Ramos (cell line): ENCODE data around the gene ICA1.
"Not testable (repeated sequence)": the region's sequence is repeated elsewhere in the genome, so short reads cannot be mapped to it uniquely, and the experiment has no call there.

ENCODE experiments used
- in situ Hi-C: fragments of 300-500 bp; cut with MboI; formaldehyde crosslinking; loops from one replicate; pipeline ENCODE4 v1.14.3; 2022; ENCODE audit warnings: low sequenced_read_pairs; ENCODE audit not compliant: unreplicated experiment

The ICA1 gene

DNA sequence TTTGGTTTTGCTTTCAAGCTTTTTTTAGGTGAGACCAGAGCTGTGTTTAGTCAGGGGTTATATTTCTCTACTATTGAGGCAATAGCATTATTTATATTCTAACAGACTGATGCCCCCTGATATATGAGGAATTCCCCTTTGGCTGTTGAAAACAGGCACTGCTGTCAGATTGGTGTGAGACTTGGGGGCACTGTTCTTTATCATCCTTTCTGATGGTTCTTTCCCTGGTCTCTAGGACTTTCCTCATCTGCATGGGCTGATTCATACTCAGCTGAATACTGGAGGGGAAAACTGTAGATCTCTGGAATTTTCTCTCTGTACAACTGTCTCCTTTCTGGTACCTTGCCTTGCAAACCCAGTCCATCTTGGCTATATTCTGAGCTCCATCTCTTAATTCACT, 10.0 kb upstream of the ICA1 start:
- in situ Hi-C loops, result no loop called here

GRCh38 chr7:8263048-8263447, 1.1 kb upstream of the ICA1 start:
- in situ Hi-C loops, result no loop called here

DNA sequence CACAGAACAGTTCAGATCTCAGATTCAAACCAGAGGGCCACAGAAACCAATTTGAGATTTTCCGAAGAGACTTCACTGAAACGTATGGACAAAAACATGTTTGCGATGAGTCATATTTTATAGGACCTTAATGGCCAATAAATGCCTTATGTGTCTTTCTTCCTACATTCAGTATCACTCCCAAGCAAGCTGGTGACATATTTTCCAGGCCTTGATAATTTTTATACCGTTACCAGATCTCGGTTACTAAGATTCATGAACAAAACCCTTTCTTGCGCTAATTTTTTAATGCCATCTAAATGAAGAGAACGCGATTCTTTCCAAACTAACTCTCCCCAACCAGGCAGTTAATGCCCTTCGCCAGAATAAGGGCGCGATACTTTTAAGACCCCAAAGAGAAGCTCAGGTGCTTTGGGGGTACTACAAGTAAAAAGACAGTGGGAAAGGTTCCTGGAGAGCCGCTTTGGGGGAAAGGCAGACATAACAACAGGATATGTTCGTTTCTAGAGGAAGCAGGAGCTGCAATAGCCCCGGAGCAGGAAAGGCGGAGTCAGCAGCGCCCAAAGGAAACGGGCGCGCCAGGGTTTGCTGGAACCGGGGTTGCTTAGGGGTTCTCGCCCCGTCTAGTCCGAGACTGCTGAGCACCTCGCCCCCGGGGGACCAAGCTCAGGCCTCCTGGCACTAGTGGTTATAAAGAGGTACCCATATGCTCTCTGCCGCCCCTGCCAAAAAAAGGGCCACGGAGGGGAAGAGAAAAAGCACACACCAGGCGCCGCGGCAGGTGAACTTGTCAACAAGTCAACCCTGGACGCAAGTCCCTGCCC, 884 bp downstream of the ICA1 start:
- in situ Hi-C loops, result no loop called here

GRCh38 chr7:8259586-8260222, 2.3 kb downstream of the ICA1 start:
- in situ Hi-C loops, result no loop called here

DNA sequence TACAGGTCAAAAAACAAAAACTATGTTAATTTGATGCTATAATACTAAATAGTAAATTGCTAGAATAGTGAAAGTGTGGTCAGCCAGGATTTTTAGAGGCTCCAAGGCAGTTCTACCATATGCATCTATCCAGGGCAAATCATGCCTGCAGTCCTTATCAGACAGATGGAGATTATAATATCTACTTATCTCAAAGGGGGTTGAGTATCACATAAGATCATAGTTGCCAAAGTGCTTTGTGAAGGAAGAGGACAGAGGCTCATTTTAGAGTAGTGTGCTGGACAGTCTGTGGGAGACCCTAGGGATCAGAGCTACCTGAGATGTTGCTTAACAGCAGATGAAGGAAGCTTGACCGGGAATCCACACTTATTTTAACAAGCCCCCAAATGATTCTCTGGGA, 3.2 kb downstream of the ICA1 start:
- in situ Hi-C loops, result no loop called here

- in situ Hi-C loops, result no loop called here
Measured at GRCh38 chr7:8258166-8258565, 3.8 kb downstream of the ICA1 start.

GRCh38 chr7:8255680-8256655, 6.0 kb downstream of the ICA1 start:
- in situ Hi-C loops, result no loop called here

- in situ Hi-C loops, result no loop called here
Measured at GRCh38 chr7:8254667-8255066, 7.3 kb downstream of the ICA1 start.

- in situ Hi-C loops, result no loop called here
Measured at GRCh38 chr7:8254215-8254614, 7.8 kb downstream of the ICA1 start.

DNA sequence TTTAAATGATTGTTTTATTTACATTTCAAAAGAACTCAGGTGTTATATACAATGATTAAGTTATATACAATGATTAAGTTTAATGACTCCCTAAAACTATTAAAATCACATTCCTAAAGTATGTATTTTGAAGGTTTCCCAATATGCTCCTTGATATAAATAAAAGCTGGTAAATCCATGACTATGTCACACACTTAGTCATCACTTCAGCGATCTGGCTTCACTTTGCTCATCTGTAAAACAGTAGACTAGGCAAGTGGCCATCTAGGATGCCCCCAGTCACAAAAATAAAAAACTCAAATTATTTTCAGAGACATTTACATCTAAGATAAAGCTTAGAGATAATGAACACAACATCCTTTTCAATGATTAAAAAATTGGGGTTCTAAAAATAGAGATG, 10.8 kb downstream of the ICA1 start:
- in situ Hi-C loops, result no loop called here

DNA sequence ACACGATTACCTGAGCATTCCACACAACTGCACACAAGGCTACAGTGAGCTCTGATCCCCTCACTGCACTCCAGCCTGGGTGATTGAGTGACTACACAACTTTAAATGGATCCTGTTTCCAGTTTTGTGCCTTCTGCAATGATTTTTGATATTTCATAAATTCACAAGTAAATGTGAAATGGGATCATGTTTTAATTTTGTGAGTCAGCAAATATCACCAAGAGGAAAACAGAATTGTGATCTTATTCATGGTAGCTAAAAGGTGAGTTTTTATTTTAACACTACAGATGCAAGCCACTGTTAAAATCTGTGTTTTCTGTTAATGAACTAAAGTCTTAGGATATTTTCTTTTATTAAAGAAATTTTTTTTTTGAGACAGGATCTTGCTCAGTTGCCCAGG, 11.4 kb downstream of the ICA1 start:
- in situ Hi-C loops, result no loop called here

DNA sequence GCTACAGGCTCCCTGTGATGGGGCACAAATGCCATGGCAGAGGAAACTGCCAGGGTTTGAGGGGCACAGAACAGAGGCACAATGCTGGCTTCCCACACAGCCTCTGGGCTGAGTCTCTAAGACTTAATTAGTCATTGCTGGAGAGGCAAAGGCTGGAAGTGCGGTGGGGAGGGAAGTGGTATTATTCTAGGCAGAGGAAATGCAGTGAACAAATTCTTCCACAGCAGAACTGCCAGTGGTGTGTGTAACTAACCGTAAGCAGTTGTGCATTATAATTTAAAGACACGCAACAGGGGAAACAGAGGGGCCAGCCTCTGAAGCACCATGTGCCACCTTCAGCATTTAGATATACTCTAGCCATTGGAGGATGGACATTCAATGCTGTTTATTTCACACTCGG, 12.8 kb downstream of the ICA1 start:
- in situ Hi-C loops, result no loop called here

DNA sequence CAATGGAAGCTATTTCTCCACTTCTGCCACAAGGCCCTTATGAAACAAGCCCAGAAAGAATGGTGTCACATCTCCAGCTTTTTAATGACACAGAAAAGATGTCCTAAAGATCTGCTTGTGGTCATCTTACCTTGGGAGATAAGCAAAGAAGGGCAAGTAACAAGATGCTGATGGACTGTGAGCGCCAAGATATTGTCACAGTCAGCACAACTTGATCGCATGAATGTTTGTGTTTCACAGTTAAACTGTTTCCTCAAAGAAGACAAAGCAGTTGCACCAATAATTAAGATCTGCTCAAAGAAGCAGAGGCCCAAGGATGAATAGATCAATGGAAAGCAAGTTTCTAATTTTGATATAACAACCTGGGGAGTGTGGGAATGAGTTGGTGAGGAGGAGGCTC, 15.9 kb downstream of the ICA1 start:
- in situ Hi-C loops, result no loop called here

GRCh38 chr7:8245032-8245431, 16.9 kb downstream of the ICA1 start:
- in situ Hi-C loops, result not testable (repeated sequence)

- in situ Hi-C loops, result not testable (repeated sequence)
Measured at GRCh38 chr7:8243059-8243458, 18.9 kb downstream of the ICA1 start.

DNA sequence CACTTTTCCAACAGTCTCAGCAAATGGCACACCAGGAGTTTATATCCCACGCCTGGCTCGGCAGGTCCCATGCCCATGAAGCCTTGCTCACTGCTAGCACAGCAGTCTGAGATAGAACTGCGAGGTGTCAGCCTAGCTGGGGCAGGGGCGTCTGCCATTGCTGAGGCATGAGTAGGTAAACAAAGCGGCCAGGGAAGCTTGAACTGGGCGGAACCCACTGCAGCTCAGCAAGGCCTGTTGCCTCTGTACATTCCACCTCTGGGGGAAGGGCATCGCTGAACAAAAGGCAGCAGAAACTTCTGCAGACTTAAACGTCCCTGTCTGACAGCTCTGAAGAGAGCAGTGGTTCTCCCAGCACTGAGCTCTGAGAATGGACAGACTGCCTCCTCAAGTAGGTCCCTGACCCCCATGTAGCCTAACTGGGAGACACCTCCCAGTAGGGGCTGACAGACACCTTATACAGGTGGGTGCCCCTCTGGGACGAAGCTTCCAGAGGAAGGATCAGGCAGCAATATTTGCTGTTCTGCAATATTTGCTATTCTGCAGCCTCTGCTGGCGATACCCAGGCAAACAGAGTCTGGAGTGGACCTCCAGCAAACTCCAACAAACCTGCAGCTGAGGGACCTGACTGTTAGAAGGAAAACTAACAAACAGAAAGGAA, 22.1 kb downstream of the ICA1 start:
- in situ Hi-C loops, result not testable (repeated sequence)

- in situ Hi-C loops, result no loop called here
Measured at GRCh38 chr7:8236780-8237407, 25.1 kb downstream of the ICA1 start.

GRCh38 chr7:8232999-8233847, 28.7 kb downstream of the ICA1 start:
- in situ Hi-C loops, result no loop called here

GRCh38 chr7:8229927-8230326, 32.0 kb downstream of the ICA1 start:
- in situ Hi-C loops, result no loop called here
